ENCODE data around the gene UBE2S. TPM values are rescaled to one million over a fixed set of nuclear protein-coding genes. Genes with fewer than 3 reads are reported as not detected.
A peak's percentile ranks its signal among the peaks of the same experiment; 100 is the strongest.

Gene UBE2S
- polyA plus RNA-seq, 3 donors: 16.1 to 40.9 (median 21.9) TPM

DNA sequence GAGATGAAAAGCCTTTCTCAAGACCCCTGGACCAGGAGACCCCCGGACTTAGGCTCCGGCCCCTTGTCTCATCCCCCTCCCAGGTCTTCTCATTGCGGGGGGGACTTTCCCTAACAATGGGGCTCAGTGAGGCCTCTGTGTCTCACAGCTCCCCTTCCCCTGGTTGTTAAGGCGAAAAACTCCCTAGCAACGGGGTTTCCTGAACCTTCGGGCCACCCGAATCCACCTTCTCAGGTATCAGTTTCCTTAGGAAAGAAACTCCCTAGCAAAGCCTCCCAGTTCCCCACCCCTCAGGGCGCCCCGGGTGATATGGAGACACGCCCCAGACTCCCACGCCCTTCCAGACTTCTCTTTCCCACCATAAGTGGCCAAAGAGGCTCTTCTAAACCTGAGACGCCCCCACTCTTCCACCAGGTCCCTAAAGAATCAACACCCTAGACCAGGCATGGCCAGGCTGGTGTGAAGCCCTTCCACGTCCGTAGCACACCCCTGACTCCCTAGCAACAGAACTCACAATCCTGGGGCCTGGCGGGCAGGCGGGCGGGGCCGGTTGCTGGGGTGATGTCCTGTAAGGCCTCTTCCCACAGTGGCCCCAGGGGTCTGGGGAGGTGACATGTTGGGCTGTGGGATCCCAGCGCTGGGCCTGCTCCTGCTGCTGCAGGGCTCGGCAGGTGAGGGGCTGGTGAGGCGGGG is 31.2 kb downstream of the UBE2S start, which contains the start of gene TMEM190:
TSS of gene TMEM190 (plus strand) at position 586 of the 693 bp plus-strand sequence. CDS start at position 614, 28 bp downstream.
- Mint-ChIP-seq H3K4me3 (peak within 1 kb of the TSS in 1 of 2 donors; percentile 57), H3K27me3 (ENCODE audit: low read depth in 3 of 3) (peaks cover 56 to 77% (median 58%) of the 10 kb centered on the region in 3 donors), H3K4me1 (no peaks in the 10 kb centered on the region), H3K27ac (peak within 1 kb of the TSS in 1 of 7 donors; percentile 53), H3K36me3 (no peaks in the 10 kb centered on the region), H3K9me3 (peaks cover 0 to 15% (median 0%) of the 10 kb centered on the region in 7 donors)
- no peak within 1 kb of the TSS for H3K27ac ChIP-seq (ENCODE audit: low read depth in 1 of 2, low read length in 2 of 2)
- no peaks in the 10 kb centered on the region for H4K20me1 ChIP-seq (ENCODE audit: insufficient read depth, low read length)
- no peak for DNase-seq
- no peak within 1 kb of the TSS for H2AFZ ChIP-seq (ENCODE audit: insufficient read depth, low read depth, low read length, poor library complexity, severe bottlenecking)
- TF ChIP-seq, protein P1, sequence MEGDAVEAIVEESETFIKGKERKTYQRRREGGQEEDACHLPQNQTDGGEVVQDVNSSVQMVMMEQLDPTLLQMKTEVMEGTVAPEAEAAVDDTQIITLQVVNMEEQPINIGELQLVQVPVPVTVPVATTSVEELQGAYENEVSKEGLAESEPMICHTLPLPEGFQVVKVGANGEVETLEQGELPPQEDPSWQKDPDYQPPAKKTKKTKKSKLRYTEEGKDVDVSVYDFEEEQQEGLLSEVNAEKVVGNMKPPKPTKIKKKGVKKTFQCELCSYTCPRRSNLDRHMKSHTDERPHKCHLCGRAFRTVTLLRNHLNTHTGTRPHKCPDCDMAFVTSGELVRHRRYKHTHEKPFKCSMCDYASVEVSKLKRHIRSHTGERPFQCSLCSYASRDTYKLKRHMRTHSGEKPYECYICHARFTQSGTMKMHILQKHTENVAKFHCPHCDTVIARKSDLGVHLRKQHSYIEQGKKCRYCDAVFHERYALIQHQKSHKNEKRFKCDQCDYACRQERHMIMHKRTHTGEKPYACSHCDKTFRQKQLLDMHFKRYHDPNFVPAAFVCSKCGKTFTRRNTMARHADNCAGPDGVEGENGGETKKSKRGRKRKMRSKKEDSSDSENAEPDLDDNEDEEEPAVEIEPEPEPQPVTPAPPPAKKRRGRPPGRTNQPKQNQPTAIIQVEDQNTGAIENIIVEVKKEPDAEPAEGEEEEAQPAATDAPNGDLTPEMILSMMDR (IDR thresholded peaks at IDR 0.05): no peak
- intact Hi-C loops (cut with micrococcal nuclease): no loop called here
- no peak within 1 kb of the TSS for H3K9ac ChIP-seq (ENCODE audit: insufficient read depth, low read length, poor library complexity, severe bottlenecking)
- peaks cover 5 to 68% of the 10 kb centered on the region in 2 donors for H3K27me3 ChIP-seq (ENCODE audit: control insufficient read depth in 2 of 2, insufficient read depth in 2 of 2, low read length in 2 of 2)
- H3K4me1 ChIP-seq (ENCODE audit: control insufficient read depth in 1 of 2, insufficient read depth in 2 of 2, low read length in 2 of 2): no peaks in the 10 kb centered on the region
- no peaks in the 10 kb centered on the region for H3K36me3 ChIP-seq (replicated peaks in 1 of 2; ENCODE audit: control insufficient read depth in 1 of 2, insufficient read depth in 2 of 2, low read length in 2 of 2)
- H3K4me3 ChIP-seq (replicated peaks in 1 of 3; ENCODE audit: low read depth in 2 of 3, low read length in 3 of 3): no peak within 1 kb of the TSS
- H3K9me3 ChIP-seq (replicated peaks in 1 of 2; ENCODE audit: control insufficient read depth in 1 of 2, insufficient read depth in 1 of 2, low read length in 2 of 2): peaks cover 0 to 5% of the 10 kb centered on the region in 2 donors
- H3K4me2 ChIP-seq (replicated peaks; ENCODE audit: extremely low read depth, low read length, poor library complexity, severe bottlenecking): no peak within 1 kb of the TSS
- 70% methylated on average over 12 of the region's 21 CpGs for WGBS (ENCODE audit: insufficient coverage)
- H3K79me2 ChIP-seq (ENCODE audit: insufficient read depth, low read length): no peaks in the 10 kb centered on the region

DNA sequence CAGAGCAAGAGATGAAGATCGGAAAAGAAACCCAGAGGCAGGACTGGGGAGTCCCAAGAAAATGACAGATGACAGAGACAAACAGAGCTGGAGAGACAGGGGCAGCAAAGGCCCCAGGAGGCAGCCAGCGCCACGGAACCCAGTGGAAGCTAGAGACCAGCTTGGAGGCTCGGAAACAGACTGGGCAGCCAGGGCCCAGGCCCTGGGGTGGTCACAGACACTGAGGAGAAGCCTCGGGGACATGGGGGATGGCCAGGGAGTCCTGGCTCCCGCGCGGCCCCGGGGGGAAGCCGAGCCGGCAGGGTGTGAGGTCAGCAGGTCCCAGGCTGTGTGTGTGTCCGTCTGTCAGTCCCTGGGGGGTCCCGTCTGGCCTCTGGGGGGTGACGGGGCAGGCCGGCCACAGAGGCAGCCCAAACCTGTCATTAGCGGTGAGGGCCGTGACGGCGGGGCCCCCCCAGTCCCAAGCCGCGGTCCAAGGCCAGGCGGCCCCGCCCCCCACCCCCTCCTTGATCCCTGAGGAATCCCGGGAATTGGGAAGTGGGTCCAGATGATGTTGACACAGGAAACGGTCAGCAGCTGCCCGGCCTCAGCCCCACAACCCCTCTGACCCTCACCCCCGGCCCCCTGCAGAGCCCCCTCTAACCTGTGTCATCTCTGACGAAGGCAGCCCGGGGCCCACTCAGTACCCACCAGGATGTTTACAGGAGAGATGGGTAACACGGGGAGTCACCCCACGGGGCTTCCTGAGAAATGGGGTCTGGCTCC is 33.4 kb downstream of the UBE2S start:
- Histone ChIP-seq H3K4me2 (replicated peaks; ENCODE audit: extremely low read depth, low read length, poor library complexity, severe bottlenecking) (no peak overlapping the region), H3K4me3 (replicated peaks in 1 of 3; ENCODE audit: low read depth in 2 of 3, low read length in 3 of 3) (no peak overlapping the region), H3K27me3 (ENCODE audit: control insufficient read depth in 2 of 2, insufficient read depth in 2 of 2, low read length in 2 of 2) (peaks cover 22 to 87% of the 10 kb centered on the region in 2 donors), H3K4me1 (ENCODE audit: control insufficient read depth in 1 of 2, insufficient read depth in 2 of 2, low read length in 2 of 2) (peaks cover 4 to 6% of the 10 kb centered on the region in 2 donors), H2AFZ (ENCODE audit: insufficient read depth, low read depth, low read length, poor library complexity, severe bottlenecking) (no peak overlapping the region), H3K27ac (ENCODE audit: low read depth in 1 of 2, low read length in 2 of 2) (no peak overlapping the region), H3K36me3 (replicated peaks in 1 of 2; ENCODE audit: control insufficient read depth in 1 of 2, insufficient read depth in 2 of 2, low read length in 2 of 2) (no peaks in the 10 kb centered on the region), H3K79me2 (ENCODE audit: insufficient read depth, low read length) (no peaks in the 10 kb centered on the region), H3K9me3 (replicated peaks in 1 of 2; ENCODE audit: control insufficient read depth in 1 of 2, insufficient read depth in 1 of 2, low read length in 2 of 2) (peaks cover 2 to 8% of the 10 kb centered on the region in 2 donors), H4K20me1 (ENCODE audit: insufficient read depth, low read length) (no peaks in the 10 kb centered on the region), H3K9ac (ENCODE audit: insufficient read depth, low read length, poor library complexity, severe bottlenecking) (no peak overlapping the region)
- TF ChIP-seq, protein P1 (IDR thresholded peaks at IDR 0.05): no peak
- peaks cover 0 to 4% of the 10 kb centered on the region in 2 donors for H3K36me3 Mint-ChIP-seq
- peaks cover 0 to 24% (median 6%) of the 10 kb centered on the region in 7 donors for H3K9me3 Mint-ChIP-seq
- WGBS (ENCODE audit: insufficient coverage): 36% methylated on average over 21 of the region's 31 CpGs
- H3K4me1 Mint-ChIP-seq: peaks cover 5% of the 10 kb centered on the region
- H3K4me3 Mint-ChIP-seq: peak overlapping the region in 1 of 2 donors; percentile 58
- no peak for DNase-seq
- H3K27me3 Mint-ChIP-seq (ENCODE audit: low read depth in 3 of 3): peaks cover 68 to 92% (median 71%) of the 10 kb centered on the region in 3 donors
- no peak overlapping the region for H3K27ac Mint-ChIP-seq
- intact Hi-C loops (cut with micrococcal nuclease): no loop called here

Data from CD14-positive monocyte (primary cell).